Neural crest cell (in vitro differentiated cells): ENCODE data around the gene DEPDC7. TPM values are rescaled to one million over a fixed set of nuclear protein-coding genes. Genes with fewer than 3 reads are reported as not detected.
"Not testable (repeated sequence)": the region's sequence is repeated elsewhere in the genome, so short reads cannot be mapped to it uniquely, and the experiment has no call there.

Source experiments
- DNase-seq: peaks from one replicate; pipeline ENCODE4 v3.0.0; 2021; ENCODE audit warnings: low read depth, mixed read lengths, low spot score
- H3K27ac Mint-ChIP-seq: one replicate; pipeline ENCODE4 v1.8.0; 2021; ENCODE audit warnings: mild to moderate bottlenecking, mixed read lengths; ENCODE audit not compliant: unreplicated experiment
- H3K27me3 Mint-ChIP-seq: 2 replicates; pipeline ENCODE4 v1.8.0; 2021; ENCODE audit warnings: low read depth, mild to moderate bottlenecking, mixed read lengths
- H3K36me3 Mint-ChIP-seq: 2 replicates; pipeline ENCODE4 v1.8.0; 2021; ENCODE audit warnings: low read depth, mild to moderate bottlenecking, mixed read lengths
- H3K4me1 Mint-ChIP-seq: 2 replicates; pipeline ENCODE4 v1.8.0; 2021; ENCODE audit warnings: mixed read lengths
- H3K4me3 Mint-ChIP-seq: one replicate; pipeline ENCODE4 v1.8.0; 2021; ENCODE audit warnings: mild to moderate bottlenecking, mixed read lengths
- H3K9me3 Mint-ChIP-seq: 2 replicates; pipeline ENCODE4 v1.8.0; 2021; ENCODE audit warnings: mixed read lengths
- CTCF ChIP-seq: fragments of 200-600 bp; sonication (generic); conservative IDR thresholded peaks from 2 replicates; pipeline ENCODE4 v1.5.0; 2021; ENCODE audit warnings: antibody characterized with exemption, mild to moderate bottlenecking
- long read RNA-seq: library from polyadenylated mRNA; unstranded; transcript quantifications from one replicate; pipeline ENCODE4 v2.0.0, GENCODE V29; 2020
- total RNA-seq: library from RNA; stranded (reverse); gene quantifications from 2 replicates; pipeline ENCODE4 v1.2.1, GENCODE V29; 2021

The DEPDC7 gene
- total RNA-seq: 3.9 and 4.2 TPM in 2 replicates
- long read RNA-seq, transcript DEPDC7-201 (9 exons, 1,755 nt): major isoform, 21 of 28 reads
- long read RNA-seq, partial matches to known transcripts: 1 of 28 reads
- long read RNA-seq, other reads (novel, unspliced or antisense): 4 of 28 reads

- H3K9me3 Mint-ChIP-seq: peaks cover 3% of the 10 kb centered on the region
- no peaks in the 10 kb centered on the region for H3K36me3 Mint-ChIP-seq
- peak within 1 kb of the TSS; percentile 17 for H3K27ac Mint-ChIP-seq
- peaks cover 36% of the 10 kb centered on the region for H3K27me3 Mint-ChIP-seq
- H3K4me1 Mint-ChIP-seq: peaks cover 11% of the 10 kb centered on the region
- no peak for TF ChIP-seq CTCF
- peak within 1 kb of the TSS; percentile 84 for H3K4me3 Mint-ChIP-seq
- DNase-seq: peak; percentile 82
Measured at GRCh38 chr11:33015621-33016551, at the start of gene DEPDC7. DEPDC7 (plus strand) TSS chr11:33015878; CDS start chr11:33015956, 78 bp downstream.

- DNase-seq: no peak
- Mint-ChIP-seq H3K4me3 (no peak overlapping the region), H3K27ac (peak overlapping the region; percentile 4), H3K27me3 (no peaks in the 10 kb centered on the region), H3K36me3 (peaks cover 17% of the 10 kb centered on the region), H3K9me3 (no peaks in the 10 kb centered on the region), H3K4me1 (no peaks in the 10 kb centered on the region)
- no peak for TF ChIP-seq CTCF
Measured at GRCh38 chr11:32968541-32968940, 47.1 kb upstream of the DEPDC7 start.

GRCh38 chr11:32972233-32972632, 43.4 kb upstream of the DEPDC7 start:
- H3K4me3 Mint-ChIP-seq, DNase-seq, H3K27me3 Mint-ChIP-seq, H3K4me1 Mint-ChIP-seq, H3K27ac Mint-ChIP-seq, H3K36me3 Mint-ChIP-seq, H3K9me3 Mint-ChIP-seq: not testable (repeated sequence)

GRCh38 chr11:32972781-32973180, 42.9 kb upstream of the DEPDC7 start:
- no peak for TF ChIP-seq CTCF
- no peak for DNase-seq
- Mint-ChIP-seq H3K36me3 (peaks cover 8% of the 10 kb centered on the region), H3K4me3 (no peak overlapping the region), H3K27ac (no peak overlapping the region), H3K4me1 (no peaks in the 10 kb centered on the region), H3K27me3 (no peaks in the 10 kb centered on the region), H3K9me3 (no peaks in the 10 kb centered on the region)

GRCh38 chr11:32982626-32983025, 33.1 kb upstream of the DEPDC7 start:
- Mint-ChIP-seq H3K4me3 (no peak overlapping the region), H3K27ac (no peak overlapping the region), H3K9me3 (no peaks in the 10 kb centered on the region), H3K4me1 (no peaks in the 10 kb centered on the region), H3K27me3 (no peaks in the 10 kb centered on the region), H3K36me3 (no peaks in the 10 kb centered on the region)
- no peak for TF ChIP-seq CTCF
- no peak for DNase-seq

- no peak for TF ChIP-seq CTCF
- Mint-ChIP-seq H3K36me3 (peaks cover 4% of the 10 kb centered on the region), H3K27me3 (no peaks in the 10 kb centered on the region), H3K4me3 (no peak overlapping the region), H3K27ac (no peak overlapping the region), H3K4me1 (no peaks in the 10 kb centered on the region), H3K9me3 (no peaks in the 10 kb centered on the region)
- DNase-seq: no peak
Measured at GRCh38 chr11:32983506-32983905, 32.2 kb upstream of the DEPDC7 start.
